H1 (cell line): ENCODE data around the gene CGNL1. TPM values are rescaled to one million over a fixed set of nuclear protein-coding genes. Genes with fewer than 3 reads are reported as not detected.

Experiments used
- CTCF ChIA-PET: fragments of 300-600 bp; sonication (Branson Sonifier 250); formaldehyde crosslinking; loops from one replicate; lab custom pipeline; 2021; ENCODE audit not compliant: partially characterized antibody; lab: Charles Lee
- POLR2A ChIA-PET: fragments of 300-600 bp; sonication (Branson Sonifier 250); formaldehyde crosslinking; loops from one replicate; lab custom pipeline; 2021; ENCODE audit warnings: inconsistent platforms; ENCODE audit not compliant: partially characterized antibody; lab: Charles Lee
- DNase-seq, 2 experiments: peaks; one replicate each; pipeline versions ENCODE4 v3.0.0 to v3.0.0-alpha.2; 2010 to 2022; ENCODE audit warnings: low spot score in 2 of 2, low read depth in 1 of 2, mixed read lengths in 1 of 2
- FAIRE-seq: peaks from 2 replicates; lab custom pipeline; 2011; peaks lifted over from hg19 to GRCh38; lab: Jason Lieb, UNC
- H2AFZ ChIP-seq: 2 replicates; pipeline ENCODE4 v1.8.1; 2012; ENCODE audit warnings: low read length, inconsistent platforms
- H2AK5ac ChIP-seq: 2 replicates; pipeline ENCODE4 v1.6.1; 2013; ENCODE audit warnings: low read depth, low read length
- H2BK120ac ChIP-seq: replicated peaks from 2 replicates; pipeline ENCODE3; 2013; ENCODE audit warnings: low read depth, low read length, inconsistent platforms
- H2BK12ac ChIP-seq: 2 replicates; pipeline ENCODE4 v1.6.1; 2013; ENCODE audit warnings: low read depth, low read length
- H2BK15ac ChIP-seq: 2 replicates; pipeline ENCODE4 v1.6.1; 2013; ENCODE audit warnings: low read length
- H2BK20ac ChIP-seq: 2 replicates; pipeline ENCODE4 v1.6.1; 2013; ENCODE audit warnings: low read length
- H2BK5ac ChIP-seq: 2 replicates; pipeline ENCODE4 v1.6.1; 2013; ENCODE audit warnings: low read depth, low read length
- H3K14ac ChIP-seq: 2 replicates; pipeline ENCODE4 v1.6.1; 2013; ENCODE audit warnings: inconsistent platforms; ENCODE audit not compliant: insufficient read length
- H3K18ac ChIP-seq: 2 replicates; pipeline ENCODE4 v1.6.1; 2013; ENCODE audit warnings: low read length; ENCODE audit errors: extremely low read depth
- H3K23ac ChIP-seq: 2 replicates; pipeline ENCODE4 v1.6.1; 2013; ENCODE audit warnings: inconsistent platforms; ENCODE audit not compliant: insufficient read length
- H3K23me2 ChIP-seq: 2 replicates; pipeline ENCODE4 v1.6.1; 2013; ENCODE audit warnings: low read depth, low read length
- H3K27ac ChIP-seq: 2 replicates; pipeline ENCODE4 v1.6.1; 2011; ENCODE audit warnings: low read depth, low read length, inconsistent platforms
- H3K27me3 ChIP-seq, 4 experiments: replicated peaks in 1 of 4; 1 replicate in 1 of 4; 2 replicates in 3 of 4; pipeline versions ENCODE4 v1.6.1 to v1.8.1; 2011 to 2013; ENCODE audit warnings: low read length in 3 of 4, mild to moderate bottlenecking in 3 of 4, inconsistent platforms in 2 of 4, mixed read lengths in 2 of 4, moderate library complexity in 1 of 4; ENCODE audit not compliant: control insufficient read depth in 3 of 4, insufficient read depth in 3 of 4; ENCODE audit errors: extremely low read depth in 1 of 4
- H3K36me3 ChIP-seq, 4 experiments: 2 replicates each; pipeline versions ENCODE4 v1.6.1 to v1.8.1; 2011 to 2013; ENCODE audit warnings: mild to moderate bottlenecking in 4 of 4, low read length in 3 of 4, moderate library complexity in 2 of 4, control low read depth in 1 of 4, inconsistent platforms in 1 of 4; ENCODE audit not compliant: insufficient read depth in 4 of 4, control insufficient read depth in 2 of 4
- H3K4ac ChIP-seq: replicated peaks from 2 replicates; pipeline ENCODE3; 2013; ENCODE audit warnings: low read length, low read depth, mixed read lengths, inconsistent platforms; ENCODE audit not compliant: insufficient read length
- H3K4me1 ChIP-seq, 4 experiments: replicated peaks in 1 of 4; 1 replicate in 1 of 4; 2 replicates in 3 of 4; pipeline versions ENCODE4 v1.6.1 to v1.8.1; 2011 to 2013; ENCODE audit warnings: low read length in 3 of 4, inconsistent platforms in 2 of 4, mixed read lengths in 1 of 4; ENCODE audit not compliant: insufficient read depth in 4 of 4, control insufficient read depth in 3 of 4
- H3K4me2 ChIP-seq, 2 experiments: 2 replicates each; pipeline versions ENCODE4 v1.6.1 to v1.8.1; 2011 to 2013; ENCODE audit warnings: low read depth in 2 of 2, low read length in 2 of 2, control low read depth in 1 of 2, inconsistent platforms in 1 of 2, mild to moderate bottlenecking in 1 of 2; ENCODE audit not compliant: insufficient read depth in 1 of 2
- H3K4me3 ChIP-seq, 4 experiments: fragments of 200-600, 300-600 bp in 1 of 4; sonication (generic), shearing (Covaris generic), sonication (Bioruptor Twin) in 1 of 4; 2 replicates each; pipeline versions ENCODE4 v1.5.1 to v1.8.1; 2011 to 2016; ENCODE audit warnings: low read length in 4 of 4, low read depth in 3 of 4, control low read depth in 2 of 4, inconsistent platforms in 2 of 4, mild to moderate bottlenecking in 2 of 4, mixed read lengths in 1 of 4, moderate library complexity in 1 of 4; ENCODE audit not compliant: insufficient read depth in 2 of 4; ENCODE audit errors: extremely low read depth in 1 of 4
- H3K56ac ChIP-seq: replicated peaks from 2 replicates; pipeline ENCODE3; 2013; ENCODE audit warnings: low read depth, mild to moderate bottlenecking, mixed read lengths, low read length, inconsistent platforms; ENCODE audit not compliant: insufficient read length
- H3K79me1 ChIP-seq: 2 replicates; pipeline ENCODE4 v1.6.1; 2013; ENCODE audit warnings: low read depth, low read length, control low read depth
- H3K79me2 ChIP-seq, 2 experiments: 2 replicates each; pipeline versions ENCODE4 v1.6.1 to v1.8.1; 2012 to 2013; ENCODE audit warnings: low read length in 2 of 2, mild to moderate bottlenecking in 2 of 2, inconsistent platforms in 1 of 2; ENCODE audit not compliant: insufficient read depth in 2 of 2, control insufficient read depth in 1 of 2
- H3K9ac ChIP-seq, 4 experiments: replicated peaks in 1 of 4; 1 replicate in 1 of 4; 2 replicates in 3 of 4; pipeline versions ENCODE4 v1.6.1 to v1.8.1; 2011 to 2013; ENCODE audit warnings: low read depth in 3 of 4, low read length in 3 of 4, control low read depth in 2 of 4, mild to moderate bottlenecking in 2 of 4, moderate library complexity in 2 of 4, inconsistent platforms in 1 of 4; ENCODE audit errors: extremely low read depth in 1 of 4
- H3K9me3 ChIP-seq, 2 experiments: 2 replicates each; pipeline versions ENCODE4 v1.6.1 to v1.8.1; 2012 to 2013; ENCODE audit warnings: mild to moderate bottlenecking in 2 of 2, moderate library complexity in 2 of 2, control low read depth in 1 of 2, inconsistent platforms in 1 of 2, low read depth in 1 of 2, low read length in 1 of 2, mixed read lengths in 1 of 2; ENCODE audit not compliant: insufficient read depth in 2 of 2
- H4K20me1 ChIP-seq, 2 experiments: replicated peaks in 1 of 2; 2 replicates each; pipeline versions ENCODE3 to v1.8.1; 2011 to 2013; ENCODE audit warnings: inconsistent platforms in 2 of 2, low read length in 2 of 2, mild to moderate bottlenecking in 1 of 2; ENCODE audit not compliant: insufficient read depth in 2 of 2, control insufficient read depth in 1 of 2
- H4K5ac ChIP-seq: 2 replicates; pipeline ENCODE4 v1.6.1; 2013; ENCODE audit warnings: low read length, low read depth, mixed read lengths, inconsistent platforms; ENCODE audit not compliant: insufficient read length
- H4K8ac ChIP-seq: 2 replicates; pipeline ENCODE4 v1.8.0; 2013; ENCODE audit warnings: mild to moderate bottlenecking, moderate library complexity, low read length, inconsistent platforms; ENCODE audit not compliant: insufficient read depth; ENCODE audit errors: extremely low read depth
- H4K91ac ChIP-seq: replicated peaks from 2 replicates; pipeline ENCODE3; 2013; ENCODE audit warnings: low read length, mixed read lengths, inconsistent platforms; ENCODE audit not compliant: insufficient read length
- ASH2L ChIP-seq: fragments of 200-600, 300-600 bp; sonication (generic); IDR thresholded peaks from one replicate; pipeline ENCODE4 v1.7.1; 2017; ENCODE audit warnings: low read length
- BCL11A ChIP-seq, 2 experiments: IDR thresholded peaks; one replicate each; pipeline ENCODE4 v1.6.1; 2011; ENCODE audit warnings: low read depth in 2 of 2, low read length in 2 of 2, mild to moderate bottlenecking in 2 of 2
- CBX5 ChIP-seq: fragments of 300-800, 300-1000 bp; sonication (generic); IDR thresholded peaks from 2 replicates; pipeline ENCODE4 v1.7.1; 2016; ENCODE audit warnings: antibody characterized with exemption, low read length, low read depth
- CHD2 ChIP-seq: IDR thresholded peaks from 2 replicates; pipeline ENCODE4 v1.6.1; 2012; ENCODE audit warnings: low read length, improper control_type of control experiment
- FOSL1 ChIP-seq: IDR thresholded peaks from 2 replicates; pipeline ENCODE4 v1.6.1; 2011; ENCODE audit warnings: mild to moderate bottlenecking, low read depth, low read length, moderate library complexity; ENCODE audit not compliant: insufficient read depth
- JUN ChIP-seq: IDR thresholded peaks from 2 replicates; pipeline ENCODE4 v1.6.1; 2011; ENCODE audit warnings: low read depth, mild to moderate bottlenecking, improper control_type of control experiment, low read length
- JUND ChIP-seq: IDR thresholded peaks from 2 replicates; pipeline ENCODE4 v1.6.1; 2011; ENCODE audit warnings: mild to moderate bottlenecking, improper control_type of control experiment, low read length
- KDM1A ChIP-seq: fragments of 200-600, 300-600 bp; sonication (generic); IDR thresholded peaks from 2 replicates; pipeline ENCODE4 v1.7.1; 2016; ENCODE audit warnings: mild to moderate bottlenecking, low read length, borderline replicate concordance
- POLR2AphosphoS5 ChIP-seq: IDR thresholded peaks from 2 replicates; pipeline ENCODE4 v1.6.1; 2011; ENCODE audit warnings: low read depth, low read length
- POU5F1 ChIP-seq: IDR thresholded peaks from 2 replicates; pipeline ENCODE4 v1.6.1; 2011; ENCODE audit warnings: low read depth, mild to moderate bottlenecking, low read length, moderate library complexity
- RNF2 ChIP-seq: fragments of 200-900, 300-1000 bp; sonication (generic); IDR thresholded peaks from 2 replicates; pipeline ENCODE4 v1.7.1; 2016; ENCODE audit warnings: borderline replicate concordance, low read depth, mild to moderate bottlenecking, antibody characterized with exemption, low read length; ENCODE audit not compliant: poor library complexity, severe bottlenecking; ENCODE audit errors: missing control alignments
- SIRT6 ChIP-seq: IDR thresholded peaks from one replicate; pipeline ENCODE4 v1.7.1; 2012; ENCODE audit warnings: low read length, inconsistent platforms
- TAF7 ChIP-seq: optimal IDR thresholded peaks from 2 replicates; pipeline ENCODE3; 2011; ENCODE audit warnings: low read depth, mild to moderate bottlenecking, inconsistent platforms, low read length, moderate library complexity, borderline replicate concordance
- WGBS, 2 experiments: shearing (Covaris generic) in 1 of 2; methylation state at CpG; one replicate each; pipeline versions ENCODE4 v1.1.6 to v1.1.7; 2013 to 2015; ENCODE audit warnings: low lambda C conversion rate in 2 of 2, mixed read lengths in 2 of 2, inconsistent platforms in 1 of 2, low coverage in 1 of 2, missing lambda C conversion rate in 1 of 2; ENCODE audit not compliant: insufficient replicate concordance in 2 of 2, insufficient coverage in 1 of 2, insufficient read length in 1 of 2; ENCODE audit errors: extremely low coverage in 1 of 2, missing lambda C conversion rate in 1 of 2; 5-methylcytosine and 5-hydroxymethylcytosine counted together
- polyA plus RNA-seq, 7 experiments: library from polyadenylated mRNA; depleted of rRNA in 3 of 7; stranded (reverse) in 5 of 7; unstranded in 2 of 7; fragments of >200 nt in 5 of 7; fragments of 200-250 nt in 2 of 7; gene quantifications; 1 replicate in 5 of 7; 2 replicates in 1 of 7; 4 replicates in 1 of 7; pipeline versions ENCODE4 v1.2.1 to v1.2.3, GENCODE V29; 2011 to 2013; ENCODE audit warnings: missing spikeins in 2 of 7, mixed read lengths in 2 of 7
- total RNA-seq: library from RNA; stranded (reverse); fragmentation: NEBNext Ultra II Directional; extraction: Animal tissue kit (Norgen Biotek cat#: 25700); gene quantifications from 2 replicates; pipeline ENCODE4 v1.2.1, GENCODE V29; 2021

The CGNL1 gene
- total and polyA plus RNA-seq, 2 of the 8 experiments (the other 6 are each of a cell fraction or from before 2014, with no cell fraction given) = 21.8 to 75.6 TPM

DNA sequence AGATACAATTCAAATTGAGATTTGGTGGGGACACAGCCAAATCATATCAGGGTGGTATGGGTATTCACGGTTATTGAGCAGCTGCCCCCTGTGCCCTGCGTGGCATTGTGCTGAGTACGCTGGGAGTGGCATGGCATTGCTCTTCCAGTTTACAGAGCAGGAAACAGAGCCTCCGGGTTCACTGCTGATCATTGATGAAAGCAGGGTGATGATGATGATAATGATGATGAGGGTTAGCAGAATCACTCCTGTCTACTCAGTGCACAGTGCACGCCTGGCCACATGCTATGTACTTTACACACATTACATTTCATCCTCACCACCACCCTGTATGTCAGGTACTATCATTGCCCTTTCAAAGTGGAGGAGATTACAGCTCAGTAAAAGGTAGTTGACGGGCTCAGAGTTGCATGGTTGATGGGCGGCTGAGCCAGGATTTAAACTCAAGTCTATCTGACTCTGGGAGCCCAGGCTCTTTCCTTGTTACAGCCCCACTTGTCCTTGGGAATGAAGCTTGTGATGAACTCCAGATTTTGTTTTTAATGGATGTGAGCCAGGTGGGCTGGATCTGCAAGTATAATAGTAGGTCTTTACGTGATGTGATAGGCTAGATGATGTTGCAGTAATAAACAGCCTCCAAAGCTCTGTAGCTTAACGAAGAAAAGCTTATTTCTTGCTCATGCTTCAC, 127.8 kb downstream of the CGNL1 start:
- POLR2A ChIA-PET = interaction anchor here (1.7 kb wide), 1 partner anchor 46 kb away, joined by 3 read pairs; no protein-coding TSS in a partner anchor
- CTCF ChIA-PET = interaction anchor here (0.6 to 8.2 kb wide), 42 partner anchors 7 to 593 kb away, joined by 3 to 170 read pairs (median 5); partner anchors contain the start of gene CGNL1
- peaks cover 0 to 8% (median 4%) of the 10 kb centered on the region in 4 experiments for H3K4me1 ChIP-seq
- TF ChIP-seq RNF2 (no peak), SIRT6 (no peak), BCL11A (IDR thresholded peaks at IDR 0.05; ENCODE audit: low read depth in 2 of 2, low read length in 2 of 2) (no peak), POU5F1 (no peak), JUND (no peak), FOSL1 (no peak), TAF7 (no peak), CBX5 (no peak), JUN (no peak), CHD2 (no peak), KDM1A (no peak), POLR2AphosphoS5 (no peak), ASH2L (no peak)

More for the DNA sequence above, 127.8 kb downstream of the CGNL1 start:
- no peak overlapping the region for H3K27ac ChIP-seq
- no peak overlapping the region for H4K8ac ChIP-seq
- H3K18ac ChIP-seq = no peak overlapping the region
- H3K4me2 ChIP-seq = no peak overlapping the region
- no peak overlapping the region for H3K4ac ChIP-seq
- H3K14ac ChIP-seq = no peak overlapping the region
- FAIRE-seq = no peak
- no peak overlapping the region for H4K91ac ChIP-seq
- DNase-seq = no peak
- H3K23ac ChIP-seq = no peak overlapping the region
- H3K23me2 ChIP-seq = no peaks in the 10 kb centered on the region
- H2BK20ac ChIP-seq = no peak overlapping the region
- no peaks in the 10 kb centered on the region for H3K36me3 ChIP-seq
- no peak overlapping the region for H4K5ac ChIP-seq
- no peak overlapping the region for H2BK5ac ChIP-seq
- no peaks in the 10 kb centered on the region; a peak in 1 of 4 replicates for H3K79me2 ChIP-seq
- H3K79me1 ChIP-seq = no peaks in the 10 kb centered on the region; the same call in 1 of the 2 replicates
- peaks cover 4 to 5% of the 10 kb centered on the region in 2 experiments for H4K20me1 ChIP-seq
- no peaks in the 10 kb centered on the region for H3K27me3 ChIP-seq
- H2BK12ac ChIP-seq = no peak overlapping the region
- no peak overlapping the region for H3K9ac ChIP-seq
- no peaks in the 10 kb centered on the region for H3K9me3 ChIP-seq
- WGBS, 2 experiments = 91% methylated on average over 9 of the region's 9 CpGs; no CpG with 5 or more reads in 1 of the 2 experiments
- H2AK5ac ChIP-seq = no peak overlapping the region
- H3K4me3 ChIP-seq = no peak overlapping the region
- no peak overlapping the region for H2AFZ ChIP-seq
- H2BK120ac ChIP-seq = no peak overlapping the region
- no peak overlapping the region for H2BK15ac ChIP-seq
- no peak overlapping the region for H3K56ac ChIP-seq
